BE2C (cell line): ENCODE measurements around the gene CTNNB1. TPM values are rescaled to one million over a fixed set of nuclear protein-coding genes. Genes with fewer than 3 reads are reported as not detected.

ENCODE experiments used
- DNase-seq: peaks from one replicate; pipeline ENCODE4 v3.0.0-alpha.2; 2020
- H3K27me3 ChIP-seq: fragments of 250-450 bp; sonication (Bioruptor Pico); 2 replicates; pipeline ENCODE4 v1.5.1; 2020; ENCODE audit warnings: mild to moderate bottlenecking
- H3K36me3 ChIP-seq: fragments of 250-450 bp; sonication (Bioruptor Pico); 2 replicates; pipeline ENCODE4 v1.5.1; 2020; ENCODE audit warnings: mild to moderate bottlenecking
- H3K4me1 ChIP-seq: fragments of 250-450 bp; sonication (Bioruptor Pico); 2 replicates; pipeline ENCODE4 v1.5.1; 2020
- H3K4me3 ChIP-seq: 2 replicates; pipeline ENCODE4 v1.5.1; 2011; ENCODE audit warnings: low read depth, low read length
- H3K9me3 ChIP-seq: fragments of 250-450 bp; sonication (Bioruptor Pico); 2 replicates; pipeline ENCODE4 v1.5.1; 2020
- CTCF ChIP-seq: IDR thresholded peaks from 2 replicates; pipeline ENCODE4 v1.5.1; 2012; ENCODE audit warnings: mild to moderate bottlenecking, low read depth, low read length
- polyA plus RNA-seq: library from polyadenylated mRNA; unstranded; fragments of >200 nt; gene quantifications from one replicate; pipeline ENCODE4 v1.2.1, GENCODE V29; 2012; ENCODE audit warnings: low read depth, missing spikeins; ENCODE audit not compliant: insufficient read length, insufficient read depth

Gene CTNNB1
- polyA plus RNA-seq, result 102 TPM

GRCh38 chr3:41198950-41199865, at the start of gene CTNNB1:
Gene CTNNB1 (plus strand): TSS chr3:41199505. CDS start chr3:41224069, 24,564 bp downstream.
- H3K4me1 ChIP-seq, result no peaks in the 10 kb centered on the region
- no peaks in the 10 kb centered on the region for H3K9me3 ChIP-seq
- H3K36me3 ChIP-seq, result no peaks in the 10 kb centered on the region
- peak within 1 kb of the TSS; percentile 73 for H3K4me3 ChIP-seq
- peak; percentile 79 for DNase-seq
- H3K27me3 ChIP-seq, result no peaks in the 10 kb centered on the region
- no peak for TF ChIP-seq CTCF

- H3K9me3 ChIP-seq, result no peaks in the 10 kb centered on the region
- no peak overlapping the region for H3K4me3 ChIP-seq
- no peaks in the 10 kb centered on the region for H3K4me1 ChIP-seq
- DNase-seq, result no peak
- TF ChIP-seq CTCF, result no peak
- H3K36me3 ChIP-seq, result no peaks in the 10 kb centered on the region
- H3K27me3 ChIP-seq, result no peaks in the 10 kb centered on the region
These were observed 43.5 kb upstream of the CTNNB1 start for GRCh38 chr3:41155834-41156233.

- H3K9me3 ChIP-seq, result no peaks in the 10 kb centered on the region
- no peak overlapping the region for H3K4me3 ChIP-seq
- no peak for TF ChIP-seq CTCF
- no peaks in the 10 kb centered on the region for H3K27me3 ChIP-seq
- H3K36me3 ChIP-seq, result no peaks in the 10 kb centered on the region
- DNase-seq, result no peak
- H3K4me1 ChIP-seq, result no peaks in the 10 kb centered on the region
These were observed 40.4 kb upstream of the CTNNB1 start for GRCh38 chr3:41158947-41159346.

DNA sequence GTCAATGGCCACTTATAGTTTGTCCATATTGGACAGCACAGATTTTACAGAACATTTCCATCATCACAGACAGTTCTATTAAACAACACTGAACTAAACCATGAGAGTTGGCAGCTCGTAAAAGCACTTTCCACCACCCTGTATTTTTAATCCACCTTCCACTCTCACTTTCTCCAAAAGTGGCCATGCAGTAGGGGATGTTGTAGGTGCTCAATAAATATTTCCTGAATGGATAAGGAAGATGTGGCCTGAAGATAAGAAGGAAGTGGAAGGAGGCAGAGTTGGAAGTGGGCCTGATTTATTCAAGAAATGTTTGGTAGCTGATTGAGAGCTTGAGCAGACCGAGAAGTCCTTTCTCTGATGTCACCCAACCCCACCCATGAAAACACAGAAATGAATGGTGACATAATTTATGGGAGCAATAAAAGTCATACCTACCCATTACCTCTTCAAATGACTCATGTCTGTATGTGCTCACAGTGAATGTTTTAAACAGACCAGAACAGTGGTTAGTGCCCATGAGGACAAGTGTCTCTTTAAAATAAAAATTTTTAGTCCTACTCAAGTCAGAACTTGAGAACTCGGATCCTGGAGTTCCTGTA, 39.6 kb upstream of the CTNNB1 start:
- no peak for DNase-seq
- Histone ChIP-seq H3K4me1 (no peaks in the 10 kb centered on the region), H3K4me3 (no peak overlapping the region), H3K9me3 (no peaks in the 10 kb centered on the region), H3K36me3 (no peaks in the 10 kb centered on the region), H3K27me3 (no peaks in the 10 kb centered on the region)
- no peak for TF ChIP-seq CTCF

DNA sequence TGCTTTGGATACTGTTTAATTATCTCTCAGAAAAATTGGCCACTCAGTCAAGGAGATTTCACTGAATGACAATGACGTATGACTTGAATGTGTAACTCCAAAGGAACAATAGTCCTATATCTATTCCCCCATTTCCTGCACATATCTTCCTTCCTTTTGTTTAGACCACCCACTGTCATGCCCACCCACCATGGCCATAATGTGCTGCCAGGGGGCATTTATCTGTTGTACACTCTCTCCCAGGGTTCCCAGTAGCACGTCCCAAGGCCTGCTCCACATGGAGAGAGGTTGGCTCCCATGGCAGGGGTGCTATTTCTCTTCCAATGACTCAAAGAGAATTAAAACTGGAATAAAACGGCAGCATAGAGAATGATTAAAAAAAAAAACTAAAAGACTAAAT, 36.8 kb upstream of the CTNNB1 start:
- no peaks in the 10 kb centered on the region for H3K36me3 ChIP-seq
- no peaks in the 10 kb centered on the region for H3K9me3 ChIP-seq
- TF ChIP-seq CTCF, result no peak
- no peaks in the 10 kb centered on the region for H3K4me1 ChIP-seq
- no peak for DNase-seq
- no peak overlapping the region for H3K4me3 ChIP-seq
- no peaks in the 10 kb centered on the region for H3K27me3 ChIP-seq

- H3K36me3 ChIP-seq, result no peaks in the 10 kb centered on the region
- H3K27me3 ChIP-seq, result no peaks in the 10 kb centered on the region
- DNase-seq, result no peak
- H3K4me3 ChIP-seq, result no peak overlapping the region
- no peak for TF ChIP-seq CTCF
- H3K4me1 ChIP-seq, result no peaks in the 10 kb centered on the region
- no peaks in the 10 kb centered on the region for H3K9me3 ChIP-seq
These were observed 36.3 kb upstream of the CTNNB1 start for GRCh38 chr3:41163006-41163405.
